ENCODE data around the gene CERS6.

CERS6 gene

DNA sequence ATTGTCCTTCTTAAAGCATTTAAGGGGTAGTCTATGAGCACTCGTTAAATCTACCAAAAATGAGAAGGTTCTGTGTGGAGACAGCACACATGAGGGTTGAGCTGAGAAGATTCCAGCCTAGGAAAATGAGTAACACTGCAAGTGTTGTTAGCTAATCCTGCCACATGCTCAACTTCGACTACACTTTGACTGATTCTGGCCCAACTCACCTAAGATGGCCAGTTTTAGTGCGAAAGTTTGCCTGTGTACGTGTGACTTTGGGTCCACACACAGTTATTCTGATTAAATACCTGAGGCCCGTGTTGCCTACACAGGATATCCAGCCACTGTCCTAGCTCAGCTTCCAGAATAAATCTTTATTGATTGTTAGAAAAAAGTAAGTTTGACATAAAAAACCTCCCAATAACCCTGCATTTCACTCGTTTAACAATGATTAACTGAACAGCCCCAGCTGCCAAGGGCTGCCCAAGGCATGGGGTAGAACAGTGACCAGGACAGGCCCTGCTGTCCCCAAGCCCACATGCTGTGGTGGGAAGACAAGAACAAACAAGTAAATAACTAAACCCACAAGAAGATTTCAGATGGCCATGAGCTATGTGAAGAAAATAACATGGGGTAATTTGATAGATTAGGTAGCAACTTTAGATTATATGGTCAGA lies 14.7 kb upstream of the CERS6 start:
- no peak for DNase-seq (ENCODE audit: low read depth in 2 of 2, low spot score in 1 of 2)

GRCh38 chr2:168443818-168444217 lies 12.3 kb upstream of the CERS6 start:
- DNase-seq (ENCODE audit: low read depth in 2 of 2, low spot score in 1 of 2): no peak

GRCh38 chr2:168445960-168446359 lies 10.1 kb upstream of the CERS6 start:
- DNase-seq (ENCODE audit: low read depth in 2 of 2, low spot score in 1 of 2): no peak

DNA sequence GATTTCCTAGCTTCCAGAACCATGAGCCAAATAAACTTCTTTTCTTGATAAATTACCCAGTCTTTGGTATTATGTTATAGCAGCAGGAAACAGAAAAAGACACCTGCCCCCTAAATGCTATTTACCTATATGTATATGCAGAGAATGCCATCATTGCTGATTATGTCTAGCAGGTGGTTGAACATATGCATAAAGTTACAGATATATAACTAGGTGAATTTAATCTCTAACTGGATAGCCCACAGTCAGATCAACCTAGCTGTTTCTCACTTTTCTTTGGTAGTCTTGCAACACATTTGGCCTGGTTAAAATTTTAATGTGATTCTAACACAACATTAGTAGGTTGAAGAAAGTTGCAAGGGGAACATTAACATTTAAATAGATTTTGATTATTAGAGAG lies 7.1 kb upstream of the CERS6 start:
- no peak for DNase-seq (ENCODE audit: low read depth in 2 of 2, low spot score in 1 of 2)

DNA sequence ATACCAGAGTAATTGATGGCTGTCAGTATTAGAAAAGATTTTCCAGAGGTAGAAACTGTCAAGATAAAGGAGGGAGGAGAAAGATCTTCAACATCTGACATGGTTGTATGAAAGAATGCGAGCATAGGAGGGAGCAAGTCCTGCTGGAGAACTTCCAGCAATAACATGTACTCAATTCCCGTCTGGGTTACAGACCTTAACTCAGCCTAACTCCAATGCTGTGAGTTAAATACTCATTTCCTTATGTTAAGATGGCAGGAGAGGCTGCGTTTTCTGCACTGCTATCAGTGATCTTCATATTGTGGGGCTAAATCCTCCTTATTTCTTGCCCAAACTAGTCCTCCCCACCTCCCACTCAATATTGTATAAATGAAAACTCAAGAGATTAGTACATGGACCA lies 6.7 kb upstream of the CERS6 start:
- DNase-seq (ENCODE audit: low read depth in 2 of 2, low spot score in 1 of 2): no peak

DNA sequence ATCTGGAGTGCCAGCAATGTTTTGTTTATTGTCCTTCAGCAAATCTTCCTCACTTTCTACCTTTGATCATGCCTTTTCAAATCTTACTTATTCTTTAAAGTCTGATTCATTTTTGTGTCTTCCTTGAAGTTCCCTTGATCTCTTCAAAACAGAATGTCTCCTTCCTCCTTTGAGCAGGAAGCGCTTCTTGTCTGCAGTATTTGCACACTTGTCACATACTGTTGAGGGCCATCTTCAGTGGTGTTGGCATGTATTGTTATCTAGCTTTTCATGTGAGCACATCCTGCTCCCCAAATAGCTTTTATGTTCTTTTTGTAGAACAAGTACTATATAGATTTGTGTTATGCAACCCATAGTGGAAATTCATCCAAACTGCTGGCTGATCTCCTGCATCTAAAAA lies 5.9 kb upstream of the CERS6 start:
- no peak for DNase-seq (ENCODE audit: low read depth in 2 of 2, low spot score in 1 of 2)

DNA sequence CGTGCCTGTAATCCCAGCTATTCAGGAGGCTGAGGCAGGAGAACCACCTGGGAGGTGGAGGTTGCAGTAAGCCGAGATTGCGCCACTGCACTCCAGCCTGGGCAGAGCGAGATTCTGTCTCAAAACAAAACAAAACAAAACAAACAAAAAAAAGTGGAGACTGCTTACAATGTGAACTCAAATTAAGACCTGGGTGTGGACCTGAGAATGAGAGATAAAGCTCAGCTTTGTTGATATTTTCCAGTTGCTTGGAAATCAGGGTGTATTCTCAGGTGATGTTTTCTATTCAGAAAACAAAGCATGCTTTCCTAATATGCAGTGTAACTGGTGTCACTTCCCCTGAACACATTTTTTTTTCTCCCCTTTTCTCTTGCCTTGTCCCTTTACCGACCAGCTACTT lies 5.3 kb upstream of the CERS6 start:
- DNase-seq (ENCODE audit: low read depth in 2 of 2, low spot score in 1 of 2): no peak

- DNase-seq (ENCODE audit: low read depth in 2 of 2, low spot score in 1 of 2): no peak
Observed at GRCh38 chr2:168452781-168453180, 3.3 kb upstream of the CERS6 start.

GRCh38 chr2:168453404-168453803 lies 2.7 kb upstream of the CERS6 start:
- no peak for DNase-seq (ENCODE audit: low read depth in 2 of 2, low spot score in 1 of 2)

DNA sequence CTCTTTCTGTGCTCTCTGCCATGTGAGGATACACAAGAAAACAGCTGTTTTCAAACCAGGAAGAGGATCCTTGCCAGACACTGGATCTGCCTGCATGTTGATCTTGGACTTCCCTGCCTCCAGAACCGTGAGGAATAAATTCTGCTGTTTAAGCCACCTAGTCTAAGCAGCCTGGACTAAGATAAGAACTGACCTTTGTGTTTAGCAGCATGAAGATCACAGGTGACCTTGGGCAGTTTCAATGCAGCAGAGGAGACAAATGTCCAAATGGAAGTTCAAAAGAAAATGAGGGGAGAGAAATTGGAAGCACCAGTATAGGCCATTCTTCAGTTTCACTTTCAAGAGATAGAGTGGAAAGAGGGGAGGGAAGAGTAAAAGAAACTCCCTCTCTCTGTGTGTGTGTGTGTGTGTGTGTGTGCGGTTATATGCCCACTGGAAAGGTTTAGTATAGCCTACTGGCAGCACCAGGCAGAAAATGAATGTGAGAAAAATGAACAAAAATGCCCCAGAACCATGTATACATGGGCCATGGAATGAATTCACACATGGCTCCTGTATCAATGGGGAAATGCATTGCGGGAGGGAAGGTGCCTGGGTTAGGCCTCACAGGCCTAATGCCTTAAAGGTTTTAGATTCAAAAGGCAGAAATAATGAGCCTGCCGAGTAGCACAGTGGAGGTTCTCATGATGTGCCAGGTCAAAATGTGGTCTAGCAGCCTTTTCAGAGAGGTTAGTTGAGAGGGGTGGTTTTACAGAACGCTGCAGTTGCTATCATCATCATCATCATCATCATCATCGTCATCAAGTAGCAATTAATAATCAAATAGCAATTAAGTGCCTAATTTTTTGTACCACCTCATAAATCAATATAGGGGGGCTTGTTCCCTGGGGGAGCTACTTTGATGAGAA lies 1.1 kb upstream of the CERS6 start:
- no peak for DNase-seq (ENCODE audit: low read depth in 2 of 2, low spot score in 1 of 2)

DNA sequence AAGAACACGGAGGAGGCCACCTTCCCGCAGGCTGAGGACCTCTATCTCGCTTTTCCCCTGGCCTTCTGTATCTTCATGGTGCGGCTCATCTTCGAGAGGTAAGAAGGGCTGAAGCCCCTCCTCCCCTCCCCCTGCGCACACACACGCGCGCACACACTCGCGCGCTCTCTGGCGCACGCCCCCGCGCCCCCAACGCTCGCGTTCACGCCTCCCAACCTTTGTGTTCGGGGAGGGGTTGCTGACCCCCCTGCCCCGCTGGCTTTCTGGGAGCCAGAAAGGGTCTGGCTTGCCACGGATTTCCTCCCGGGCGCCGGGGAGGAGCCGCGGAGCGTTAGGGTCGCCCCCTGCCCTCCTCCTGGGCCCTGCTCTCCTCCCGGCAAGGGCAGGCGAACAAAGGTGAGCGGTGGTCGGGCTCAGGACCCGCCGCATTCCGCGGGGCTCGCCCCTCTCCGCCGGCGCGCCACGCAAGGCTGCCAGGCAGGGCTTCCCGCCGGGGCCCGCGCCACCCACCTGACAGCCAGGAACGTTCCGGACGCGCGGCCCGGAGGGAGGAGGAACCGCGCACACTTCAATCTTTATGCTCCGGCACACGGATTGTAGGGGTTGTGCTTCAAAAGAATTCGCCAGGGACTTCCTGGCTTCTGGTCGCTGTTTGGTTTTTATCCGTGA lies 583 bp downstream of the CERS6 start:
- DNase-seq (ENCODE audit: low read depth in 2 of 2, low spot score in 1 of 2): peak in 1 of 2 donors; percentile 2

DNA sequence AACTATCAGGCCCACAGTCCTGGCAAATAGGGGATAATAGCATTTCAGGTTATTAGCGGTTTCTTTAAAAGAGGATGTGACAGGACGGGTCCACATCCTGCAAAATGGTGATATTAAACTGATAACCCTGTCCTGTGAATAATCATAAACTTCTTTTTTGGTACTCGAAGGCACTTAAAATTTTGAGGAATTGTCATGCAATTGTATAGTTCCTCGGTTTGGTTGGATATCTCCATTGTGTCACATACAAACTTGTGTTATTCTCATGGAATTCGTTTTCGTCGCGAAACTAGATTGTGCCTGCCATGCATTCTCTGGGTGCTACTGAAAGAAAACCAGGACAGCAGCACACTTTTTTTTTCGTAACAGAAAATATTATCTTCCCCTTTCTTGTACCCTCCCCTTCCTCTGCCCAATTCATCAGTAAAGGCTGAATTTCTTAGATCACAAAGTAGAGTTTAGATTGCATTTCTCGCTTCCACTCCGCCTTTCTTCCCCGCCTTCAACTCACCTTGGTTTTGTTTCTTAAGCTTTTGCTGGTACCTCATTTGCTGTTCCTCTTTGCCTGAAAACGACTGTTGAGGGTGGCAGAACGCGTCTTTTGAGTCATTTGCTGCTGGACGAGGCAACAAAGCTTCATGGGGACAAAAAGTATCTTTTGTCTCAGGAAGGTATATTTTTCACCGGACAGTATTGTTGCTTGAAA lies 1.3 kb downstream of the CERS6 start:
- no peak for DNase-seq (ENCODE audit: low read depth in 2 of 2, low spot score in 1 of 2)

GRCh38 chr2:168458139-168458538 lies 2.1 kb downstream of the CERS6 start:
- no peak for DNase-seq (ENCODE audit: low read depth in 2 of 2, low spot score in 1 of 2)

GRCh38 chr2:168459256-168459655 lies 3.2 kb downstream of the CERS6 start:
- DNase-seq (ENCODE audit: low read depth in 2 of 2, low spot score in 1 of 2): no peak

DNA sequence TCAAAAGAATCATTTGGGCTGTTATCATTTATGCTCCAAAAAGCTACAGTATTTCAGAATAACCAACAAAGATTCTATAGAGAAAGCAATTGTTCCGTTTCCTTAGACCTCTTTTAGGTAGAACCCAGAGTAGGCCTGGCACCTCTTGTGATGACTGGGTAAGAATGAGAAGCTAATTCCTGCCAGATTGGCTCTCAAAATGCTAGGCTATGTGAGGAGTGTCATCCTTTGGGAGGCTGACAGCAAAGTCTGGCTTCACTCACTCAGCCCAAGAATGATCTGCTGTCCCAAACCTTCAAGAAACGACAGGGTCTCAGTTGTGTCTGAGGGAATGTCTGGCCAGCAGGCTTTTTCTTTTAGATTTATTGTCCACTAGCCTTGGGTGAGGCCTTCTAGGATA lies 4.5 kb downstream of the CERS6 start:
- no peak for DNase-seq (ENCODE audit: low read depth in 2 of 2, low spot score in 1 of 2)

DNA sequence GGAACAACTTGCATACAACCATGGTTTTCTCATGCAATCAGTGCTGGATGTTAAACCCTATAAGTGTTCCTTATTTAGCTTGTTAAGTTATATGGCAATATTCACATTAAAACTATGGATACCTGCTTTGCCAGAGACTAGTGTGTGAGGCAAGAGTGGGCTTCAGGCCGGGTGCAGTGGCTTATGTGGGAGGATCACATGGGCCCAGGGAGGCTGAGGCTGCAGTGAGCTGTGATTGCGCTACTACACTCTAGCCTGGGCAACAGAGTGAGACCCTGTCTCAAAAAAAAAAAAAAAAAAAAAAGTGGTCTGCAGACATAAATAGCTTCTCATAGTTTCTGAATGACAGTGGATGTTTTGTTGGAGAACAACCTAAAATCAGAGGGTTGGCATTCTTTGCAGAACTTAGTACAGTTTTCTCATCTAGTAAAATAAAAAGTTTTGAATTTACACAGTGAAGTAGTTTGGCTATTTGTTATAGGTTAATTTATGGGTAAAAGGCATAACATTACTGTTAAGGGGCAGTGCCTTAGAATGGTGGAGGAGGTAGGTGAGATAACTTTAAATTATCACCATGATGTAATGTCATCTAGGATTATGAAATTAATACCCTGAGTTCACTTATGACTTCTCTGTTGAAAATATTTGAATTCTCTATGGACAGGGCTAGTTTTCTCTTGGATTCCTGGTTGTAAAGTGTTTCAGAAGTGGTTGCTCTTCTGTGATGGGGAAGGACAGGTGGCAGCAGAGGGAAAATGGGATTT lies 5.3 kb downstream of the CERS6 start:
- DNase-seq (ENCODE audit: low read depth in 2 of 2, low spot score in 1 of 2): no peak

DNA sequence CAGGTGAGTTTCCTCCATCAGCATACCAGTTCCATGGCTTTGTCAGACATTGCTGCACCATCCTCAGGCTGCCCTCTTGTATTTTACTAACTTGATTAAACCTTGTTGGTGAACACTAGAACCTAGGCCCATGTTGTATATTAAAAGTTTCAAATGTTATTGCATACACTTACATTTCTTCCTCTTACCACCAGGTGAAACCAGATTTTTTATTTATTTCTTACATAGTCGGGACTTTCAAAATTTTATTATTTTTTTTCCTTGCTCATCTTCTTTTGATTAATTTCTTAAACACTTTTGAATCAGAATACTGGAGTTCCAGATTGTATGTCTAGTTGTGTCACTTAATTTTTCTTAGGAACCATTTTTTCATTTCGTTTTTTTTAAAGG lies 5.9 kb downstream of the CERS6 start:
- no peak for DNase-seq (ENCODE audit: low read depth in 2 of 2, low spot score in 1 of 2)

- DNase-seq (ENCODE audit: low read depth in 2 of 2, low spot score in 1 of 2): no peak
Observed at GRCh38 chr2:168462543-168463045, 6.5 kb downstream of the CERS6 start.

DNA sequence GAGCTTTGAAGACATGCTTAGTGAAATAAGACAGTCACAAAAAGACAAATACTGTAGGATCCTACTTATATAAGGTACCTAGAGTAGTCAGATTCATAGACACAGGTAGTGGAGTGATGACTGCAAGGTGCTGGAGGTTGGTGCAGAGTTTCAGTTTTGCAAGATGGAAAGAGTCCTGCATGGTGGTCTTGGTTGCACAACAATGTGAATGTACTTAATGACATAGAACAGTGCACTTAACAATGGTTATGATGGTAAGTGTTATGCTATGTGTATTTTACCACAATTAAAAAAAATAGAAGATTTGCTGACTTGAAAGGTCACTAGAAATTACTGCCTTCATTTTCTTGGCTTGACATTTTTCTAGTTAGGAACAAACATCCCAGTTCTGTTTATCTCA lies 9.5 kb downstream of the CERS6 start:
- no peak for DNase-seq (ENCODE audit: low read depth in 2 of 2, low spot score in 1 of 2)

GRCh38 chr2:168466190-168466737 lies 10.2 kb downstream of the CERS6 start:
- DNase-seq (ENCODE audit: low read depth in 2 of 2, low spot score in 1 of 2): no peak

Data from stimulated activated CD8-positive, alpha-beta memory T cell treated with anti-CD3 and anti-CD28 coated beads, Interleukin-4, amount 100 ng/mL, for 1 hour (primary cell).